ENCODE data around the gene MGAT5.
A peak's percentile ranks its signal among the peaks of the same experiment; 100 is the strongest.

The MGAT5 gene

GRCh38 chr2:134319596-134320254 is 65.9 kb downstream of the MGAT5 start:
- no peaks in the 10 kb centered on the region for H3K27me3 ChIP-seq (ENCODE audit: insufficient read depth, low read depth)
- no peak overlapping the region for H3K27ac ChIP-seq
- no peaks in the 10 kb centered on the region for H3K79me2 ChIP-seq (ENCODE audit: insufficient read depth, low read depth)
- H3K36me3 ChIP-seq (ENCODE audit: insufficient read depth): no peaks in the 10 kb centered on the region
- H3K4me3 ChIP-seq (IDR thresholded peaks at IDR 0.05; ENCODE audit: insufficient read depth, low read depth, low read length): no peak overlapping the region
- no peak overlapping the region for H3K9ac ChIP-seq
- H2AFZ ChIP-seq (ENCODE audit: low read depth): no peak overlapping the region
- TF ChIP-seq CTCF (conservative IDR thresholded peaks at IDR 0.05; ENCODE audit: low read depth, low read length): no peak
- no peak overlapping the region for H3K4me2 ChIP-seq
- H4K20me1 ChIP-seq (ENCODE audit: insufficient read depth): no peaks in the 10 kb centered on the region
- H3K4me1 ChIP-seq (ENCODE audit: low read depth, poor library complexity, severe bottlenecking): peaks cover 9% of the 10 kb centered on the region

GRCh38 chr2:134320930-134321329 is 67.1 kb downstream of the MGAT5 start:
- Histone ChIP-seq H3K27me3 (ENCODE audit: insufficient read depth, low read depth) (no peaks in the 10 kb centered on the region), H4K20me1 (ENCODE audit: insufficient read depth) (no peaks in the 10 kb centered on the region), H3K4me2 (no peak overlapping the region), H3K27ac (no peak overlapping the region), H3K9ac (no peak overlapping the region), H3K4me3 (IDR thresholded peaks at IDR 0.05; ENCODE audit: insufficient read depth, low read depth, low read length) (no peak overlapping the region), H3K79me2 (ENCODE audit: insufficient read depth, low read depth) (no peaks in the 10 kb centered on the region), H3K36me3 (ENCODE audit: insufficient read depth) (no peaks in the 10 kb centered on the region), H3K4me1 (ENCODE audit: low read depth, poor library complexity, severe bottlenecking) (peaks cover 15% of the 10 kb centered on the region), H2AFZ (ENCODE audit: low read depth) (no peak overlapping the region)
- no peak for TF ChIP-seq CTCF (conservative IDR thresholded peaks at IDR 0.05; ENCODE audit: low read depth, low read length)

GRCh38 chr2:134323777-134324176 is 69.9 kb downstream of the MGAT5 start:
- Histone ChIP-seq H3K36me3 (ENCODE audit: insufficient read depth) (no peaks in the 10 kb centered on the region), H3K4me2 (no peak overlapping the region), H3K27ac (no peak overlapping the region), H3K79me2 (ENCODE audit: insufficient read depth, low read depth) (no peaks in the 10 kb centered on the region), H4K20me1 (ENCODE audit: insufficient read depth) (no peaks in the 10 kb centered on the region), H3K27me3 (ENCODE audit: insufficient read depth, low read depth) (no peaks in the 10 kb centered on the region), H3K4me3 (IDR thresholded peaks at IDR 0.05; ENCODE audit: insufficient read depth, low read depth, low read length) (no peak overlapping the region), H2AFZ (ENCODE audit: low read depth) (no peak overlapping the region), H3K4me1 (ENCODE audit: low read depth, poor library complexity, severe bottlenecking) (peaks cover 15% of the 10 kb centered on the region), H3K9ac (no peak overlapping the region)
- no peak for TF ChIP-seq CTCF (conservative IDR thresholded peaks at IDR 0.05; ENCODE audit: low read depth, low read length)

GRCh38 chr2:134324430-134324829 is 70.6 kb downstream of the MGAT5 start:
- H3K9ac ChIP-seq: no peak overlapping the region
- 0 out of 2 replicates have a peak overlapping the region, but pooled peaks have one; percentile 3 for H3K4me2 ChIP-seq
- no peak overlapping the region for H3K27ac ChIP-seq
- no peak overlapping the region for H3K4me3 ChIP-seq (IDR thresholded peaks at IDR 0.05; ENCODE audit: insufficient read depth, low read depth, low read length)
- H3K36me3 ChIP-seq (ENCODE audit: insufficient read depth): no peaks in the 10 kb centered on the region
- no peak overlapping the region for H2AFZ ChIP-seq (ENCODE audit: low read depth)
- H3K4me1 ChIP-seq (ENCODE audit: low read depth, poor library complexity, severe bottlenecking): peaks cover 15% of the 10 kb centered on the region
- H3K79me2 ChIP-seq (ENCODE audit: insufficient read depth, low read depth): no peaks in the 10 kb centered on the region
- no peak for TF ChIP-seq CTCF (conservative IDR thresholded peaks at IDR 0.05; ENCODE audit: low read depth, low read length)
- no peaks in the 10 kb centered on the region for H4K20me1 ChIP-seq (ENCODE audit: insufficient read depth)
- no peaks in the 10 kb centered on the region for H3K27me3 ChIP-seq (ENCODE audit: insufficient read depth, low read depth)
